ENCODE results near the gene UCK1.
"Not testable (repeated sequence)": the region's sequence is repeated elsewhere in the genome, so short reads cannot be mapped to it uniquely, and the experiment has no call there.

UCK1 gene

DNA sequence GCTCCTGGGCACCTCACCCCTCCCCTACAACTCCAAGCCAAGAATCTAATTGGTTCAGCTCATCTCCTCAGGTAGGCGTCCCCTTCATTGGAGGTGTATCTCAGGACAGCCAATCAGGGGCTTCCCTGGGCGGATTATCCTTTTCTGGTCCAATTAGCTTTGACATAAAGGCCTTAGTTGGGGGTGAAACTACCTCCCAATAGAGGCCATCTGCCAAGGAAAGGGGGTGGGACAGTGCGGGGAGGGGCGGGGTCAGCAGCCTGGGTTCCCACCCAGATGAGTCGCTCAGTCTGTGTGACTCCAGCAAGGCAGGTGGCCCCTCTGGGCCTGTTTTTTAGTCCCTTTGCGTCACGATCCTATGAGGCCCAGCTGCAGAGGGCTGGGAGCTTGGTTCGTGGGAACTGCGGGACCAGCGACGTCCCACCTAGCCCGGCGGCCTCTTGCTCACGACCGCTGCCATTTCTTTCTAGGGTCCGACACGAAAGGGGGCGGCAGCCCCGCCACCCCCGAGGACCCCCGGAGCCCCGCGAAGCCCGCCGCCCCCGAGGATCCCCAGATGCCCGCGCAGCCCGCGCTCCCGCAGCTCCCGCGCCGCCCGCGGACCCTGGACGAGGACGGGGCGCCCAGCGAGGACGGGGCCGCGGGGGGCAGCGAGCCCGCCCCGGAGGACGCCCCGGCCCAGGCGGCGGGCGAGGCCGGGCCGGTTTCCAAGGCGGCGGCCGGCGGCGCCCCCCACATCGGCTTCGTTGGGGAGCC is 23.2 kb upstream of the UCK1 start:
- no peak for DNase-seq

DNA sequence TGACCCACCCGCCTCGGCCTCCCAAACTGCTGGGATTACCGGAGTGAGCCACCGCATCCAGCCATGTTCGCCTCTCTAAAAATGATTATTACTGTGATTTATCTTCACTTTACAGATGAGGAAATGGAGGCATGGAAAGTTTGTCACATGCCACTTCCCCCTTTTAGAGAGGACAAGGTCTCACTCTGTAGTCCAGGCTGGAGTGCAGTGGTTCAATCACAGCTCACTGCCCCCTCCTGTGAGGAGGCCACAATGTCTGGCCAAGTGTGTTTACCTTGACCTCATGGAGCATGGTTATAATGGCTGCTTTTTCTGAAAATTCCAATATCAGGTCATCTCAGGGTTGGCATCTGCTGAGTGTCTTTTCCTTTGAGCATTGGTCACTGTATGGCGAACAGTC is 21.0 kb upstream of the UCK1 start:
- DNase-seq, result no peak

DNA sequence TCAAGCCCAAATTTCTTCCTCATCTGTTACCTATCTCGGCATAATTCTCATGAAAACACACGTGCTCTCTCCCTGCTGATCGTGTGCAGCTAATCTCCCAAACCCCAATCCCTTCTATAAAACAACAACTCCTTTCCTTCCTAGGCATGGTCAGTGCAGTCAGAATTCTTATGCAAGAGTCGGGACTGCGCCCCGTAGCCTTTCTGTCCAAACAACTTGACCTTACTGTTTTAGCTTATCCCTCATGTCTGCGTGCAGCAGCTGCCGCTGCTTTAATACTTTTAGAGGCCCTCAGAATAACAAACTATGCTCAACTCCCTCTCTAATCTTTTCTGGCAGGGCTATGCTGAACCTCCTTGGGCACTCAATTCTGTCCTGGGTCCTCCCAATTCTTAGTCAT is 19.4 kb upstream of the UCK1 start:
- not testable (repeated sequence) for DNase-seq

DNA sequence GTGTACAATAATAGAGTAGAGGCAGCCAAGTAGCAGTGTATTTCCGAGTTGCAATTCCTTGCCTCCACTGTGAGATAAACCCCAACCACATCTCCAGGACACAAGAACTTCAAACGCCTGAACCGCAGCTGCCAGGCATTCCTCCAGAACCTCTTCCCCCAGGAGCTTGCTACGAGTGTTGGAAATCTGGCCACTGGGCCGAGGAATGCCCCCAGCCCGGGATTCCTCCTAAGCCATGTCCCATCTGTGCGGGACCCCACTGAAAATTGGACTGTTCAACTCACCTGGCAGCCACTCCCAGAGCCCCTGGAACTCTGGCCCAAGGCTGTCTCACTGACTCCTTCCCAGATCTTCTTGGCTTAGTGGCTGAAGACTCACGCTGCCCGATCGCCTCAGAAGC is 18.1 kb upstream of the UCK1 start:
- not testable (repeated sequence) for DNase-seq

DNA sequence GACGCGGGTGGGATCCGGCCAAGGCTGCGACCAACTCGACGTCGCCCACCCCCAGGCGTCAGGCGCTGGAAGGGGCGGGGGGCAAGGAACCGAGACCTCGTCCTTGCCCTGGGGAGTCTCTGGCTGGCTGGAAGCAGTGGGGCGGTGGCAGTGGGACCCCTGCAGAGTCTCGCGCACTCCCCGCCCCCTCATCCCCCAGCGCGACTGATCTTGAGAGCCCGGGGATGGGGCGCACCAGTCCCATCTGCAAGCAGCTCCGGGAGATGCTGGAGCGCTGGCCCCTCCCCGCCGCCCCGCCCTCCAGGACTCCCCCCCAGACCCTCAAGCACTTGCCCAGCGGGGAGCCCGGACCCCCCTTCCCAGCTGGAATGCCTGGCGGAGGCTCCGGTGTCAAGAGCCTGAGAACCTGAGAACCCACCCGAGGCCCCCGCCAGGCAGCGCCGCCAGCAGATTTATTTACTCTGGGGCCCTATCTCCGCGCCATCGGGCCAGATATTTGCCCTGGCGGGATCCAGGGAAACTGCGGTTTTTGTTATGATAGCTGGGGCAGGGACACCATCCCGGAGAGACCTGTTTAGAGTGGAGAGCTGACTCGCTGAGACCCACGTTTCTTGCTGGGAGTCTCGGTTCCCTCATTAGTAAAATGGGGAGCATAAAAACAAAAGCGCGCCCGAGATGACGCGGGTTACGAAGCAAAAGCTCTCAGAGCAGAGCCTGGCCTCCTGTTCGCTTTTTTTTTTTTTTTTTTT is 15.4 kb upstream of the UCK1 start:
- no peak for DNase-seq

DNA sequence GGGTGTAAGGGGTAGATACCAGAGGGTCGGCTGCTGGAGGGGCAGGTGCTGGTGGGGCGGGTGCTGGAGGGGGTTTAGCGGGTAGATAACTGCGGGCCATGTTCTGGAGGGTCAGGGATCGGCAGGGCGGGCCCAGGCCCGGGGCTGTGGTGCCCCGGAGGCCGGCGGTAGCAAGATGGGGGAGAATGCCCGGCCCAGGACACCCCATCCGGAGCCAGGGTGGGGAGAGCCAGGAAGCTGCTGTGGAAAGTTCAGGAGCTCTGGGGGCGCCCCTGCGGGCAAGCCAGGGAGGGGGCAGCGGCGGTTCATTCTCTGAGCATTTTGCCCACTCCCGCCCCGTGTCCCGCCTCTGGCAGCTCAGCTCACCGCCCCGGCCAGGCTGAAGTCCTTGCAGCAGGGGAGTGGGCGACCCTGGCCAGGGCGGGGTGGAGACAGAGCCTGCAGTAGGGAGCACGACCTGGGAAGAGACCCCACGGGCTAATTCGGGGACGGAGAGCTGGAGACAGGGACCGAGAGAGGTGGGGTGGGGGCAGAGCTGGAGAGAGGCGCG is 14.8 kb upstream of the UCK1 start:
- no peak for DNase-seq

DNA sequence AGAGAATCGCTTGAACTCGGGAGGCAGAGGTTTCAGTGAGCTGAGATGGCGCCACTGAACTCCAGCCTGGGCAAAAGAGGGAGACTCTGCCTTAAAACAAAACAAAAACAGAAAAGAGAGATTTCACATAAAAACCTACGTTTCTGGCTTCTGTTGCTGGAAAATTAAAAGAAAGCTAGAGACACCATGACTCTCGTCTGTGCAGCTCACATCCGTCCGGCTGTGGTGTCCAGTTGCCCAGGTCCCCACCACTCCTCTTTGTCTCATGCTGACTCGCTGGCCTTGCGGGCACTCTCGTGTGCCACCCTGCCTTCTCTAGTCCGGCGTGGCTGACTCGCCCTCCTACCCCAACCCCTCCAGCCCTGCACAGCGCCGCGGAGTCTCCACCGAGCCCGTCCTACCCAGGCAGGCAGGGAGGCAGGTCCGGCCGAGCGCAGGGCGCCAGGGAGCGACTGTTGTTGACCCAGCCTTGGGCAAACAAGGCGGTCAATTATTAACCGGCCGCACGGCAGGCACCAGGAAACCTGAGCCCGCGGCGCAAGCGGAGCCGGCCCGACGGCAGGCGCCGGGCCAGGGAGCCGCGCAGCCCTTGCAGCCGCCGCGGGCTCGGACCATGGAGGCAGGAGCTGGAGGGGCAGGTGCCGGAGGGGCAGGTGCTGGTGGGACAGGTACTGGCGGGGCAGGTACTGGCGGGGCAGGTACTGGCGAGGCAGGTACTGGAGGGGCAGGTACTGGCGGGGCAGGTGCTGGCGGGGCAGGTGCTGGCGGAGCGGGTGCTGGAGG is 14.1 kb upstream of the UCK1 start, which contains the start of gene PRRT1B:
Gene PRRT1B, plus strand, starts transcription at position 521 of the 783 bp plus-strand sequence. Its CDS starts 93 bp downstream, at position 614.
- DNase-seq, result no peak

DNA sequence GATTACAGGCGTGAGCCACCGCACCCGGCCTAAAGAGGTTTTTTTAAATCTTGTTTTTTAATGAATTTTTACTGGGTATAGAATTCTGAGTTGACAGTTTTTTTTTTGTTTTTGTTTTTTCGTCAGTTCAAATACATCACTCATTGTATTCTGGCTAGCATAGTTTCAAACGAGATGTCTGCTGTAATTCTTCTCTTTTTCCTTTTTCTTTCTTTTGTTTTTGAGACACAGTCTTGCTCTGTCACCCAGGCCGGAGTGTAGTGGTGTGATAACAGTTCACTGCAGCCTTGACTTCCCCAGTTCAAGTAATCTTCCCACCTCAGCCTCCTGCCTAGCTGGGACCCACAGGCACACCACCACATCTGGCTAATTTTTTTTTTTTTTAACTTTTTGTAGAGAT is 12.1 kb upstream of the UCK1 start:
- no peak for DNase-seq

DNA sequence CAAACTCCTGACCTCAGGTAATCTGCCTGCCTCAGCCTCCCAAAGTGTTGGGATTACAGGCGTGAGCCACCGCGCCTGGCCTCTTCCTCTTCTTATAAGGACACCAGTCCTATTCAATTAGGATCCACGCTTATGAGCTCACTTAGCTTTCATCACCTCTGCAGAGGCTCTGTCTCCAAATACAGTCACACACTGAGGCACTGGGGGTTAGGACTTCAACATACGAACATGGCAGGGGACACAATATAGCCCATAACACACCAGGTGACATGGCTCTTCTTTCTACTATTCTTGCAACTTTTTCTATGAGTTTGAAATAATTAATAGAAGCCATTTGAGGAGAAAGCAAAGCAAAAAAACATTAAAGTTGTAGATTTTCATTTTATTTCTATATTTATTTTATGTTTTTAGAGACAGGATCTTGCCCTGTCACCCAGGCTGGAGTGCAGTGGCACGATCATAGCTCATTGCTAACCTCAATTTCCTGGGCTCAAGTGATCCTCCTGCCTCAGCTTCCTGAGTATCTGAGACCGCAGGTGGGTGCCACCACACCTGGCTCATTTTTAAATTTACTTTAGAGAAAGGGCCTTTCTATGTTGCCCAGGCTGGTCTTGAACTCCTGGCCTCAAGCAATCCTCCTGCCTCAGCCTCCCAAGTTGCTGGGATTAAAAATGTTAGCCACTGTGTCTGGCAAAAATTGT is 8.3 kb upstream of the UCK1 start:
- DNase-seq, result no peak

DNA sequence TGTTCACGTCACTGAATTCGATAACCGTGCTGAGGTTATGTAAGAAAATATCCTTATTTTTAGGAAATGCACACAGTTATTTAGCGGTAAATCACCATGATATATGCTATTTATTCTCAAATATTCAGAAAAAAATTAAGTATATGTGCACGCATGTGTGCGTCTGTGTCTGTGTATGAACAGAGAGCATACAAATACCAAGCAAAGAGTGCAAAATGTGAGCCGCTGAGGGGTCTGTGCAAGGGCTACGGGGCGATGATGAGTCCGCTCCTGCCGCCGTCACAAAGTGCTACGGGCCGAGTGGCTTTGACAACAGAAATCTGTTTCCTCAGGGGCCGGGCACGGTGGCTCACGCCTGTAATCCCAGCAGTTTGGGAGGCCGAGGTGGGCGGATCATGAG is 6.9 kb upstream of the UCK1 start:
- no peak for DNase-seq

DNA sequence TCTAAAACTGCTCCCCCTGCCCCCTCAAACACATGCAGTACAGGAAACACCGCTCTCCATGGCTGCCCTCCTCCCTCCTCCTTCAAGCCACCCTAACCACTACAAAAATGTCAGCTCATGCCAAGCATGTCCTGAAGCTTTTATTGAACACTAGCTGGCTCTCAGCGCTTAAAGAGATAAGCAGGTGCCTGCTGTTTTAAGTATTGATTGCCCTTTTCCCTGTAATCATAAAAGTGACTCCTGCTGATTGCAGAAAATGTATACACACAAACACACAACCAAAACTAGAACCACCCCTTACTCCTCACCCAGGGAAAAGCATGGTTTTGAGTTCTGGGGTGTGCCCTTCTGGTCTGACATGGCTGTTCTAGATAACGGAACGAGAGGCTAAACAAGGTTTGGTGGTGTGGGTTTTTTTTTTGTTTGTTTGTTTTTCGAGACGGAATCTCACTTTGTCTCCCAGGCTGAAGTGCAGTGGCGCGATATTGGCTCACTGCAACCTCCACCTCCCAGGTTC is 3.7 kb upstream of the UCK1 start:
- no peak for DNase-seq

DNA sequence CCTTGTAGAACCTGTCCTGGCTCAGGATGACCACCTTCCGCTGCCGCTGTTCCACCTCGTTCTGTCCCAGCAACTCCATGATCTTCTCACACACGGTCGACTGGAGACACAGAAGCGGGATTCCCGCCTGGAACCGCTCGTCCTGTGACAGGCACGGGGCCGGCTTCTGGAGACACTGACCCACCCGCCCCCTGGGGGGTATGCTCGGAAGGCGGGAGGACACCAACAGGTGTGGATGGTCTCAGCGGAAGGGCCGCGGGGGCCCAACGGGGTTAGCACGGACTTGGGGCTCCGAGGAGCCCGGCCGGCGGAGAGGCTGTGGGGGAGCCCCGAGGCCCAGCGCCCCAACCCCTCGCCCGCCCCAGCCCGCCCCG is 530 bp downstream of the UCK1 start:
- DNase-seq, result no peak

DNA sequence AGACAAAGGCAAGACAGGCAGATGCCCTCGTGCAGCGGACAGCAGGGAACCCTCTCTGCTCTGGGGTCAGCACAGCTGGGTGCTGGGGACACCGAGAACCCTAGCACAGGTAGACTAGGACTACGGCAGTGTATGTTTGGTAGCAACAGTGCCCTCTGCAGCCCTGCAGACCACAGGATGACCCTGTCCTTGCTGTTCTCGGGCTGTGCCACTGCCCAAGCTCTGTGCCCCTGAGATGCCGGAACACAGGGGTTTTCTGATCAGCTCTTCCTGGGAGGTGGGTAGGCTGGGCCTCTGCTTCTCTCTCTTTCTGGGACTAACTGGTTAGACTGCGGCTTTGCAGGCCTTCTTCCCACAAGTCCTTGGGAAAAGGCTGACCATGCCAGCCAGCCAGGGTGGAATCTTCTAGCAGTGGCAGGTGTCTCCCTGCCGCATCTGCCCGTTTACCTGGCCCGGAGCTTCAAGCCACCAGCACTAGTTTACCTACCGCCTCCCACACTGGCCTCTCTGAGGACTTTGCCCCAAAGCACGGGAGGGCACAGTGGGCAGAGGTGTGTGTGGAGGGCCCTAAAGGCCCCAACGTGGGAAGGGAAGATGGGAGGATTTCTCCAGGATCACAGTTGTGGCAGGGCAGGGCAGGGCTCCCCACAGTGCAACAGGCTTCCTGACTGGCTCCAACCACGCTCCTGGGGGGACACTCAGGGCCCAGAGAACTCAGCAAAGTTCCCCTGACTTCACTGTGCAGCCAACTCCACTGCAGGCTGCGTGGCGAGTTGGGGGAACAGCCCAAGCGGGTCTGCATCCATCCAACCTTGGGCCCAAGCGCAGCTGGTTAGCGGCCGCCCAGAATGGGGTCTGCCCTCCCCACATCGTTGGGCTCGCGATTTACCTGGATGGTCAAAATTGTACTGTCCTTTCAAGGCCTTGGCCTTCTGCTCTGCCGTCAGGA is 1.2 kb downstream of the UCK1 start:
- no peak for DNase-seq

DNA sequence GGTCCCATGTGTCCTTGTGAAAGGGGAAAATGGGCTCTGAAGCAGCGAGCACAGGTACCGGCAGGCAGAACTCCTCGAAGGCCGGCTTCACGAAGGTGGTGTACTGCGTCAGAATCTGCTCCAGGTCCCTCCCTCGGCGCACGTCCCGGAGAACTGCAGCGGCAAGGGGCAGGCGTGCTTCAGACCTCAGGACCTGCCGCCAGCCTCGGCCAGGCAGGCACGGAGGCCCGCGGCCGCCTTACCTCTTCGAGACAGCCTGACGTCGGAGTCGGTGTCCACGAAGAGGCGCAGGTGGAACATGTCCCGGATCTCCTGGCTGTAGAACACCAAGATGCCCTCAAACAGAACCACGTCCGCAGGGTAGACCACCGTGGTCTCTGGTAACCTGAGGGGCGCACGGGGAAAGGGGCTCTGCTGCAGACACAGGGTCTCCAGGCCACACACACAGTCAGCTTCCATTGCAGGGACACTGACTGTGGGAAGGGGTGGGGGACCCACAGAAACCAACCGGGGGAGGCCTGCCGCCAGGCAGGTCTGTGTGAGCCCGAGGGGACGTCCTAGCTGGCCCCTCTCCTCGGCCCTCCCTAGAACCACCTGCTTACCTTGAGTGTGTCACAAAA is 2.1 kb downstream of the UCK1 start:
- DNase-seq, result no peak

DNA sequence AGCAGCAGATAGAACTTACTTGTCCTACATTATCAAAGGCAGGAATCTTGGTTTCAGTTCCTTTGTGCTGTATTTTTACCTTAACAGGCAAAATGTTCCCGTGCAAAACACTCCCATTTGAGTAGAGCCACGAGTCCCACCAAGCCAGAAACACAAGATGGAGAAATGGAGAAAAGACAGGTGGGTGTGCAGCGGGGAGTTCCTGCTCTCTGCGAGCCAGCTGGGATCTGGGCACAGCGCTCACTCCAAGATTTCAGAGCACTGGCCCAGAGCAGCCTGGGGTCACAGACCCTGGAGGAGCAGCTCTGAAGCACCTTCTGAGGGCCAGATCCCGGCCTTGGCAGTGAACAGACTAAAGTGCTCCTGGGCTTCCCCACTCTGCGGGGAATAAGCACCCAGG is 2.9 kb downstream of the UCK1 start:
- DNase-seq, result no peak

DNA sequence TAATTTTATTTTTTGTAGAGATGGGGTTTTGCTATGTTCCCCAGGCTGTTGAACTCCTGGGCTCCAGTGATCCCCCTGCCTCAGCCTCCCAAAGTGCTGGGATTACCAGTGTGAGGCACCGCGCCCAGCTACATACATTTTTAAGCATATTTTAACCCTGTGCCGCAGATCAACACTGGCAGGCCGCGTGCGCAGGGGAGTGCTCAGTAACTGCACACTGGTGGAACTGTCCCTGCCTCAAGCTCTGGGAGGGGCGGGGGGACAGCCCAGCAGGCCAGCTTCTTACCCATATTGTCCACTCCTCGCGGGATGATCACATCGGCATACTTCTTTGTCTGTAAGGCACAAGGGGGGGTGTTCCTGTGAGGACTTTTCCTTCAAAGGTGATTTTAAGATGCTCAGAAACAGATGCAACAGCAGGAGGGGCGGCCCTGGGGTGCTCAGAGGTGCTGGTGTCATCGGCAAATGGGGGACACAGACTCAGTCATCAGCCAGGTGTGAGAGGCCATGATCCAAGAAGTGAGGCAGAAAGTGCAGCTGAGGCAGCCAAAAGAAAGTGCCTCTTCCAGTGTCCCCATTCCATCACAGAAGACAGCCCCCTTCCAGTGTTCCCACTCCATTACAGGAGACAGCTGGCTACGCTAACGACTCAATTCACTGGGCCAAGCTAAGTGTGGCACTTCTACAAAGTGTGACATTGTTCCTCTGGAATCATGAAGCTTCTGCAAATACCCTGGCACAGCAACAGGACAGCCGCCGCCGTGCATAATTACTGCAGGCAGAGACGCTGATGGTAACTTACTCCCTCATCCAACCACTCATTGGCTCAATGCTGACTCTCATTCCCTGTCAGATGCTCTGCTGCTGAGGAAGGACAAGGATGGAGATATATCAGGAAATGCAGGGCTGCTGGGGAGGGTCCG is 5.2 kb downstream of the UCK1 start:
- DNase-seq, result no peak

DNA sequence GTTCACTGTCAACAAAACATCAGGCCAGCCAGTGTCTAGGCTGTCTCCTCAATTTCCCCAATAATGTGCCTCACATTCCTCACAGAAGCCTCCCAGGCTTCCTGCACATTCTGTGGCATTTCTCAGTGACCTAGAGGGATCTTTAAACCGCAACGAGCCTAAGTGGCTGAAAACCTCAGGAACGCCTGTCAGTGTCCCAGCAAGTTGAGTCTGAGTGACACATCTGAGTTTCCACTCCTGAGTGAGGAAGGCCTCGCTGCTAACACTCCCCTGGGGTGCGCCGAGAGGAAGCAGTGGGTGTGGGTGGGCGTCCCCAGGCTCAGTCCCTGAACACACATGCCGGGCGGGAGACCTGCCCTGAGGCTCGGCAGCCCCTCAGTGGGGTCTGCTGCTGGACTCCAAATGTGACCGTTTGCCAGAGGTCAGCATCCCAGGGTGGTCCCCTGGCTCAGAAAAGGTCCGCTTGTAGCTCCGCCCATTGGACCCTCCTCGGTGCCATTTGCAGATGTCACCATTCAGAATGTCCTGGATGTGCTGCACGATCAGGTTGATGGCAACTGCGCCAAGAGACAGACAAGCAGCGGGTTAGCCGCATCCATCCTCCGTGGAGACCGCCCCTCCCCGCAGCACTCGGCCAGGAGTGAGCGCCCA is 6.3 kb downstream of the UCK1 start:
- DNase-seq, result no peak

DNA sequence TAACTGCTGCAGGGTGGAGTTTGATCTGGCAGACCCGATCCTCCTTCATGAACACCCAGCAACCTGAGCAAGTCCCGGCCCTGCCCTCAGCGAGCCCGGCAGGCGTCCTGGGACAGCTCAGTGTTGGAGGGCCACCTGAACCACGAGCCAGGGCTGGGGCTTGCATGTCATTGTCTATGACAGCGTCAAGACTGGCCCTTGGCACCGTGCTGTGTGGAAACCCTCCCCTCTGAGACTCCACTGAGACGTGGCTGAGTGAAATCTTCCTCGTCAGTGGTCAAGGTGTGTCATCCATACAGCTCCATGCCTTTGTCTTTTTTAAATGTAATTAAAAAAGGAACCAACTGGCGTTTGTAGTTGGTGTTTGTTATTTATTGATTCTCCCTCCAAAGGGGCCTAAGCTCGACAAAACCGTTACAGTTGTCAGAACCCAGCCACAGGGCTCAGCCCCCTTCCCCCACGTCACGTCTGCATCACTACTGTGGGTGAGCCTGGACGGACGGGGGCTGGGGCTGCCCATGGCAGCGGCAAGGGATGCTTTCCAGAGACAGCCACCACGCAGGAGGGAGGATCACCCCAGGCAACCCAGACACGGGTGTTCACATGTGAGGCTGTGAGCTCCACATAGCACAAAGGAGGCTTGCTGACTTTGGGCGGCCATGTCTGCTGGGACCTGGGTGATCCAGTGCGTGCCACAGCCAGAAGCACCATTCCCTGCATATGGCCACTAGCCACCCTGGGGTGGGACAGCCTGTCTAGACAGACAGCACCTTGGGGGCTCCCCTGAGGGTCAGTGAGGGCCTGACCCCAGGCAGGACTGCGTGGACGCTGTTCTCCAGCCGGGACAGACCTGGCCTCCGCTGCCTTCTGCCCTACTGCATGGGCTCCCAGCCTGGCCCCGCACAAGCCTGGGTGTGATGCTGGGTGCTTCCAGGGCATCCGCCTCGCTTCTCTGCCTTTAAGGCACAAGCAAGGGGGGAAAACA is 7.3 kb downstream of the UCK1 start:
- no peak for DNase-seq
